Dedifferentiated amniotic fluid mesenchymal stem cell (primary cell): ENCODE data around the gene DSTN.
A peak's percentile ranks its signal among the peaks of the same experiment; 100 is the strongest.

Experiments
- DNase-seq: peaks from one replicate; pipeline ENCODE4 v3.0.0-alpha.2; 2016; ENCODE audit errors: extremely low spot score

The DSTN gene

DNA sequence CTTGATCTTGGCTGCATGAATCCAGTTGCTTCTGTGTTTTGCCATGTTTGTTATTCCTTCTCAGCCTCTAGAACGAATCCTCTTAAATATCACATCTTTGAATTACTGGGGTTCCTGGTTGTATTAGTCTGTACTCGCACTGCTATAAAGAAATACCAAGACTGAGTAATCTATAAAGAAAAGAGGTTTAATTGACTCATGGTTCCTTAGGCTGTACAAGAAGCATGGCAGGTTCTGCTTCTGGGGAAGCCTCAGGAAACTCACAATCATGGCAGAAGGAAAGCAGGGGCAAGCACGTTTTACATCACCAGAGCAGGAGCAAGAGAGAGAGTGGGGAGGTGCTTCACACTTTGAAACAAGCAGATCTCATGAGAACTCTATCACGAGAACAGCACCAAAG lies 20.7 kb upstream of the DSTN start:
- DNase-seq = no peak

DNA sequence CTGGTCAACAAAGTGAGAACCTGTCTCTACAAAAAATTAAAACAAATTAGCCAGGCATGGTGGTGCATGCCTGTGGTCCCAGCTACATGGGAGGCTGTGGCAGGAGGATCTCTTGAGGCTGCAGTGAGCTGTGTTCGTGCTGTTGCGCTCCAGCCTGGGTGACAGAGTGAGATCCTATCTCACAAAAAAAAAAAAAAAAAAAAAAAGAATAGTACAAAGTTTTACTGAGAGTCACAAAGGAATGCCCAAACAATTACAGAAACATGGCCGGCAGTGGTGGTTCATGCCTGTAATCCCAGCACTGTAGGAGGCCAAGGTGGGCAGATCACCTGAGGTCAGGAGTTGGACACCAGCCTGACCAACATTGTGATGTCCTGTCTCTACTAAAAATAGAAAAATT lies 14.8 kb upstream of the DSTN start:
- DNase-seq = no peak

DNA sequence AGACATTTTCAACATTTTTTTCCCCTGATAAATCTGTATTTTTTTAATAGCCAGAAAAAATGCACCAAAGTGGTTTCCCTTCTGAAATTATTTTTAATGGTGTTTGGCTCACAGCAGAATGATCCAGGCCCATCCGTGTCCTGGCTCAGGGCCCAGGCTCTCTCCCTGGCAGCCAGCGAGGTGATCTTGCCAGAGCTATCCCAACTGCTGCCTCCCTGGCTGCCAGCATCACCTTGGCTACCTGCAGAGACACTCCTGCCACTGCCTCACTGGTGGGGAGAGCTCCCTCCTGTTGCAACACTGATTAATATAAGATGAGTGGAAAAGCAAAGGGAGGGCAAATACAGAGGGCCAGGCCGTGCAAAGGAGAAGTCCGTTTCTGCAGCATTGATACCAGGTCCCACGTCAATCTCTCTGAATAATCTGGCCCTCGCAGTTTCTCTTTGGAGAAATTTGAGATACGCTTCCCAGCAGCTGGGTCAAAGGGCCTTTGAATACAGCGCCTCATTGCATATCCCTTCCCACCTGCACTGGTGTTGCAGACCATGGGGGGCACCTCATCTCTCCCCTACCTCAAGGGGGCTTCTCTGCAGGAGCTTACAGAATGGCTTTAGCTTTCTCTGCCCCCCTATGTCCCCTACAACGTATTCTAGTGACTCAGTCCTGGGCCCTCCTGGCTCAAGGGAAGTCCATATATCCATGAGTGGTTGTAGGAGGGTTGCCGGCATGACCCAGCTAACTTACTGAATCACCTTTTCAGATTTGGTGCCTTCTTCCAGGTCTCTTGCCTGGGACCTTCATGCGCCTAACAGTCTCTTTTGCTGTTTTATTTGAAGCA lies 12.8 kb upstream of the DSTN start:
- no peak for DNase-seq

DNA sequence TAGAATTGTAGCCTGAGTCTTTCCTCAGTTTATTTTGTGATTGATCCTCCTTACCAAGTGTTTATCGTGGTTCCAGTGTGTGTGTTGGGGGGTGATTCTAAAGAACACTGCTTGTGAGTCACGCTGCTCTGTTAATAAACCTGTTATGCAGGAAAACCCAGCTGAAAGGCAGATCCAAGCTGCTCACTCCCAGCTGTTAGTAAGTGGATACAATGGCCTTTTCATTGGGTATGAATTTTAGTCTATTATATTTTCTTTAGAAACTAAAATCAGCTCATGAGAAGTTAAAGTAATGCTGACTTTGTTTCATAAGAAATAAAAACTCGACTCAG lies 12.2 kb upstream of the DSTN start:
- DNase-seq = peak; percentile 42

DNA sequence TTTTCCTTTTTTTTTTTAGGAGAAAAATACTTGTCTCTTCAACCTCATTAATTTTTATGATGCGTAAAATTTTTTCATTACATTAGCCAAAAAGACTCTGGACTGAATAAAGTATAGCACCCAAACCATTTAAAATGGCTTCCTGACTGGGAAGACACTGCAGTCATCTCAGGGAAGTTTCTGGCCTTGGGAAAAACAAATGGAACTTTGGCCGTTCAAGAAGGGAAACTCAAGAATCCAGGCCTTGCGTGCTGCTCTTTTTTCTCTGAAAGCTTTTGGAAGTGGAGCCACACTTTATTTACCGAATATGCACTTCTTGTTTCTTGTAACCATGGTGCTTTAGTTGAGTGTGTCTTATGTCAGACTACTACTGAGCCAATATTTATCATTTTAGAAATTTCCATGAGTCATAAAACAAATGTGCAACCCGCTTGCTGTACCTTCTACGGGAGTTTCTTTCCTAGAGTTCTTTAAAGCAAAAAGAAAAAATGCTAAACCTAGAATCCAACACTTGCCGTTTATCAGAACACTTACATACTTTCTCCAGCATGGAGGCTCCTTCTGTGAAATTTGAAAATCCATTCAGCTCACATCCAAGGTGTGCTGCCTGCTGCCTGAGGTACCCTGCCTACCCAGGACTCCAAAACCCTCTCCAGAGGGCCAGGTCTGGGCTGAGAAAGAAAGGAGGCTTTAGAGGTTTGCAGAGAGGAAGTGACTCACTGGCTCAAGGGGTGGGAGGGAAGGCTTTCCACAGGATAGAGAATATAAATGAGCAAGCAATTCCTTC lies 11.5 kb upstream of the DSTN start:
- peak; percentile 85 for DNase-seq

DNA sequence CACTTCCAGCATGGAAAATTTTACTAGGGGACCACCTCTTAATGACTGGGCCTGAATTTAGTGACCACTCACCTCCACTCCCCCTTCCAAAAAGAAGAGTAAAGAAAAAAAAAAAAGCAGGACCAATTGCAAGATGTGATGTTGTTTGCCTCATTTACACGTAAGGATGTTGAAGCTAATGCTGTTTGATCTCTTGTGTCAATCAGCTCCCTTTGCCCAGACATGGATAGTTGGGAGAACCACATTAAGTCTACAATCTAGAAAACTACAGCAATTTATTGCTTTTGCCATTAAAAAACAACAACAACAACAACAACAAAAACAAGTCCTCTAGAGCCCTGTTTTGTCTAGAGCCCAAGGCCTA lies 11.0 kb upstream of the DSTN start:
- DNase-seq = no peak

DNA sequence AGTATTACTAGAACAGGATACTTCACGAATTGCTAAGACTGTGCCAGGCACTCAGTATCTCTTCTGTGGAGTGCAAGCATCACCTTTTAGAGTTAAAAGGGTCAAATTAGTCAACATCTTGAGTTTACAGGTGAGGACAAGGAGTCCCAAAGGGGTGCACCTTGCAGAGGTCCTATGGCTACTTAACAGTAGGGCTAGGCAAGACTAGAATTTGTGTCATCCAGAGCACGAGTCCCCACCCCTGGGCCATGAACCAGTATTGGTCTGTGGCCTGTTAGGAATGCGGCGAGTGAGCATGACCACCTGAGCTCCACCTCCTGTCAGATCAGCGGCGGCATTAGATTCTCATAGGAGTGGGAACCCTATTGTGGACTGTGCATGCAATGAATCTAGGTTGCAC lies 10.5 kb upstream of the DSTN start:
- no peak for DNase-seq

DNA sequence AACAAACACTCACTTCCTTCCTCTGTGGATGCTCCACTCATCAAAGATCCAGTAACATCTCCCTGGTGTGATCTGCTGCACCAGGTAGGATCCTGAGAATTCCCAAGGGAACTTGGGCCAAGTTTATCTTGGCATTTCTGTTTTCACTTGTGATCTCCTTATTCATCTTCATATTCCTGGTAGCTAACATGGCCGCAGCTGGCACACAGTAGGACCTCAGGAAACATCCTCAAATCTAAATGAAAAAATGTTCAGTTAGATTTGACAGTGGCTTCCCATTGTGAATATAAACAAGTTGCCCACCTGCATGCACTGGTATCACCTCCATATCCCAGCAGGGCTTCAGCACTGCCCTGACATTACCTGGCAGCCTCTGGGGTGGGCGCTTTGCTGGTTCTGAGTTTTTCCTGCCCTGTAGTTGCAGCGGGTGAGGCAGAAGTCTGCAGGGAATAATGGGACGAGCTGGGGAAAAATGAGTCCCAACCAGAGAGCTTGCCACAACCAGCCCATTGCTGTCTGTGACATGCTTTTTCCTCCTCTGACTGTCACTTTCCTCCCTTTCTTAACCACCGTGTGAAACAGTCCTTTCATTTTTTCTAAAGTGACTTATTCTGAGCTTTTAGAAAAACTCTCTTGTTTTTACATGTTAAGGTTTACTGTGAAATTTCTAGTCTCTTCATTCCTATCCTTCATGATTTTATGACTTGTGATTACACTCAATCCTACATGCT lies 9.4 kb upstream of the DSTN start:
- DNase-seq = no peak

DNA sequence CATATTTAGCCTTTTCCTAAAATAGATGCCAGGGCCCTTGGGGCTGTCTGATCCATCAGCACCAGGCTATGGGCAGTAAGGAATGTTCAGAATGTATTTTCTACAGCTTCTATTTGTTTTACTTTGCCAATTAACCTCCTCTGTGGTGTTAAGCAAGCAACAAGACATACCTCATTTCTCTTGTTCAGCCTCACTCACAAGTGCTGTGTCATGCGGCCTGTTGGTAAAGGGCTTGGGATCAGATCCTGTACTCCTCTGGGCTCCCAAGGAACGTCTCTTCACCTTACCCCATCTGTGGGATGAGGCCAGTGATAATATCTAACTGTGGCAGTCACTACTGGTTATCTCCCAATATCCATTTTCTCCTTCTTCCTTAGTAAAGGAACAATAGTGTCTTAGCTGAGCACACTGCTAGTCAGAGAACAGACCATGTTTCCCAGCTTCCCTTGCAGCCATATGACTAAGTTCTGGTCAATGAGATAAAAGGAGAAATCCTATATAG lies 7.0 kb upstream of the DSTN start:
- peak; percentile 67 for DNase-seq

DNA sequence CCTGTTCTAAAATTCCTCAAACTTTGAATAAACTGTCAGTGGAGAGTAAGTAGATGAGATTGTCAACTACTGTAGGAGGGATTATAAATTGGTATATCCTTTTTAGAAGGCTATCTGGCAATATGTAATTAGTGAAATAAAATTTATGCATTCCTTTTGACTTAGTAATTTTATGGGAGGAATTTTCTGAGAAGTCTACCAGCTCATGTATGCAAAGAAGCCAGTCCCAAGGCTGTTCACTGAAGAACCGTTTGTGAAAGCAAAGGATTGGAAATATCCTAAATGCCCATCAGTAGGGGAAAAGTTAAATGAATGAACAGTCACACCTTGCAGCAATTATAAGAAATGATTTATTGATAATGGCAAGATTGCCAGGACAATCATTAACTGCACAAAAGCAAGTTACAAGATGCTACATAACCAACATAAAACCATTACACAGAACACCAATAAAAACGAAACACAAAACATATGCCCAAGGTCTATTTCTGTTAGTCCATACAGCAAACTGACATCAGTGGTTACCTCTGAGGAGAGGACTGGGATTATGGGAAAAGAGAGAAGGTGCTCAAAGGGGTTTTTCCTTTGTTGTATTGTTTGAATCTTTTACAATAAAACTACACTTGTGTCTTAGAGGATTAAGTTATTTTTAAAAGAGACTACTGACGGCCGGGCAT lies 4.6 kb upstream of the DSTN start:
- no peak for DNase-seq

DNA sequence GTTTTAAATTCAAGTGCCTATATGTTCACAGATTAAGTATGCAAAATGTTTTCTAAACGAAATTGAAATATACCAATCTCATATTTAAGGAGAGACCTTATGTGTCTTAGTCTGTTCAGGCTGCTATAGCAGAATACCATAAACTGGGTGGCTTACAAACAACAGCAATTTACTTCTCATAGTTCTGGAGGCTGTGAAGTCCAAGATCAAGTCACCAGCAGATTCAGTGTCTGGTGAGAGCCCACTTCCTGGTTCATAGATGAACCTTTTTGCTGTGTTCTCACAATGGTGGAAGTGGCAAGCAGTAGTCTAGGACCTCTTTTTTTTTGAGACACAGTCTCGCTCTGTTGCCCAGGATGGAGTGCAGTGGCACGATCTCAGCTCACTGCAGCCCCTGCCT lies 3.5 kb upstream of the DSTN start:
- DNase-seq = no peak

DNA sequence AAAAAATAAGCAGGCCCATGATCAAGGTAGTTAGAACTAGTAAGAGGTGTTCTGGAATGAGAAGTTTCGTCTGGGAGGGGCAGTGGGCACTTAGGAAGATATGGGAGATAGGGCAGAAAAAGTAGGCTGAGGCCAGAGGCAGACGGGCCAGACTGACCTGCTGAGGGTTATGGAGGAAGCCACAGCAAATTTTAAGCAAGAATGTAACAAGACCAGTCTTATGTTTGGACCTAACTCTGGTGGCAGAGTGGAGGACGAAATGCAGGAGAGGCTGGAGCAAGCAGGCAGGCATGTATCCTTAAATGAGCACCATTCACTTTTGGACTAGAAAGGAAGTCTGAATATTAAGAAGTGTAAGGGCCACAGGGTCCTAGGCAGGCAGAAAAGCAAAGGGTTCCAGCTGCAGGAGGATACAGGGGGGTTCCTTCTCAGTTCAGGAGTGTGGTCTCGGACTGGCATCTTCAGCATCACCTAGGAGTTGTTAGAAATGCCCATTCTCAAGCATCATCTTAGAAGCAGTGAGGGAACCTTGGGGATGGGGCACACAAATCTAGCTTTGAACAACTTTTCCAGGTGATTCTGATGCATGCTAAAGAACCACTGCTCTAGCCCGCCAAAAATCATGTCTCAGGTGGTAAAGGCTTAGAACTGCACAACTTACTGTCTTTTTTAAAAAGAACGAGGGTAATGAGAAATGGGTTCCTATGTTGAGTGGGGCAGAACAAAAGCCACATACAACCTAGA lies 1.7 kb upstream of the DSTN start:
- no peak for DNase-seq

DNA sequence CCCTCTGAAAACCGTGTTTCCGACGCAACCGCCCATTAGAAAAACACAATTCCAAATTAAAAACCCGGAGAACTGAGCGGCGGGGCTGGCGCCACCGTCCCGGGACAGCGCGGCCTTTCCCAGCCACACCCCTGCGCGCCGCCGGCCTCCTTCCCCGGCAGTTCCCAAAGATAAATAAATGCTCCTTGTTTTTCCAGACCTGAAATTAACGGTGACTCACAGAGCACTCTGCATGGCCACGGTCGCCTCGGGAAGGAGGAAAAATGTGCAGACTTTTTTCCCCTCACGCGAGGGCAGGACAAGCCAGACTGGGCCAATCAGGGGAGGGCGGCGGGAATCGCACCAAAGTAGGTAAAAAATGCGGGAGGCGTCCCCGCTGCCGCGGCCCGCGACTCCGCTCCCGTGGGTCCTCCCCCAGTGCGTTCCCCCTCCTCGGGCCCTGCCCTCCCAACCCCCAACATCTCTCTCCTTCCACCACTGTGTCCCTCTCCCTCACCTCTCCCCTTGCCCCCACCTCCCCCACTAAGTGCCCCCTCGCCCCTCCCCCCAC lies 828 bp upstream of the DSTN start:
- peak; percentile 95 for DNase-seq

DNA sequence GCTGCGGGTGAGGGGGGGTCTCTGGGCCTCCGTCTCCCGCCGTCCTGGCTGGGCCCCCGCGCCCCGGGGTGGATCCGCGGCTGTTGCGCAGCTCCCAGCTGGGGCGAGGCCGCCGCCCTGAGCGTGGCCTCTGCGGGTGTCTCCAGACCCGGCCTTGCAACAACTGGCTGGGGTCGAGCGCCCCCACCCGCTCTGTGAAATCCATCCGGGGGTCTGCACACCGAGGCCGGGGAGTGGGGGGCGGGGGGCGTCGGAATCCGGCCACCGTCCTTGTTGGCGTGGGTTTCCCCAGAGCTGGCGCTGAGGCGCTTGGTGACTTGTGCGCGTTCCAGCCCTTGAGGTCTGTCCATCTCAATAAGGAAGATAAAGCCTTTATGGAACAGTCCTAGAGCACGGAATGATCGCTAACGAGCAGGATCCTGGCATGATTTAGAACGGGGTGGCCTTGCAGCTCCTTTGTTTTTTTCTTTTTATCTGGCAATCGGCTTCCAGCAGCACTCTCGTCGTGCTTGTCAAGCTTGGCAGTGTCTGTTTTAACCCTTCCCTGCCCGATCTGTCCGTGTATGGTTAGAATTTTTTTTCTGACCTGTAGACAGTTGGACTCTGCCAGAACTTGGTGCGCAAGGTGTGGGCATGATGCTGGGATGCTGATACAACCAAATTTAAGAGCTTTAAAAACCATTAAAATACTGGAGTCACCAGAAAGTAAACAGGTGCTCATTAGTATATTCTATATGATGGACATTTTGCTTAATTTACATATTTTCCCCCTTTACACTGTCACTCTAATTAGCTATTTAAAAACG lies 675 bp downstream of the DSTN start:
- DNase-seq = peak; percentile 39

DNA sequence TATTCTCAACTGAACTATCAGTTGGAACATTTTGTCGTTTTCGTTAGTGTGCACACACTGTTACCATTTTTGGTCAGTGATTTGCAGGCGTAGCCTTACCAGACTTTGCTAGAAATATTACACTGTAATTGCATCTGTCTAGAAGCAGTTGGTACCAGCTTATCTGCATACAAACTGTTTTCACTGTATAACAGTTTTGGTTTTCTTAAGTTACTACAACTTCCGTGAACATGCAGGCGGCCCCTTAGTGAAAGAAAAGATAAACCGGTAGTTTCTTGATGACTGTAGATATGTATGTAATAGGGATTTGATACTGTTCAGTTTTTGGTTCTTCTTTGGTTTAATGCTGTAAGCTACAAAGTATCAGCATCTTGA lies 1.3 kb downstream of the DSTN start:
- DNase-seq = peak; percentile 36

DNA sequence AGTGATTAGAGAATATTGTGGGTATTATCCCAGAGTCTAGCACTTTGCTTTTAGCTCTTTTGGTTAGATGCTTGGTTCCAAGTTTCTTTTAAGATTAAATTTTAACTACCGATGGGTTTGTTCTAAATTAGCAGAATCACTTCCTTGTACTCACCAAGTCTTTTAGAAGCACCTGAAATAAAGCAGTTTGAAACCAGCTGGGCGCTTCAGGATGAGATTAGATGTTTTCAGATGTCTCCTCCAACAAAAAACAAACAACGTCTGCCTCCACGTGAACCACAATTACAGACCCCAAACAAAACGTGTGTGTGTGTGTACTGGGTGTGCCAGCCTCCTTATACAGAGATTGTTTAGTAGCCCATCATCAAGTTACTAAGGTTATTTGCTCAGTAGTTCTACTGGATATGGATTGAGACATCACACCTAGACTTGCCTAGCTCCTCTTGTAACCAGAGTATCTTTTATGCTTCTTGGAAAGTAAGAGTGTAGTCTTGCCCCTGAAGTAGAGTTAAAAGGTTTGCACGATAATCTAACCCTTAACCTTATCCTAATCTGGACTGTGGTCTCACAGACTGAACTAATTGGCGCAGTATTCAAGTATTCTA lies 2.3 kb downstream of the DSTN start:
- DNase-seq = no peak

DNA sequence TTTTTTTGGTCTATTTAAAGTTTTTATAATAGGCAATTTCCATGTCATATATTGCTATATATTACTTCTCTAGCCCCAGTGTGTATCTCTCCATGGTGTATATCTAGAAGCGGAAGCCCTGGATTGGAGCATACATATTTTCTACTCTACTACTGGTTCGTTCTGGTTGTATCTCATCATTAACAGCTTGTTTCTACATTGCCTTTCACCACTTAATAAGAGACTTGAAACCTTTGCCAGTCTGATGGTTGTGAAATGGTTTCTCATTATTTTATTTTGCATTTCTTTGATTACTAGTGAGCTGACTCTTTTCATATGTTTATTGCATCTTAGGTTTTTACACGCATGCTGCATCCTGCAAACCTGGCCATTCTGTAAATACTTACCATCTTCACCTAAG lies 3.6 kb downstream of the DSTN start:
- no peak for DNase-seq

DNA sequence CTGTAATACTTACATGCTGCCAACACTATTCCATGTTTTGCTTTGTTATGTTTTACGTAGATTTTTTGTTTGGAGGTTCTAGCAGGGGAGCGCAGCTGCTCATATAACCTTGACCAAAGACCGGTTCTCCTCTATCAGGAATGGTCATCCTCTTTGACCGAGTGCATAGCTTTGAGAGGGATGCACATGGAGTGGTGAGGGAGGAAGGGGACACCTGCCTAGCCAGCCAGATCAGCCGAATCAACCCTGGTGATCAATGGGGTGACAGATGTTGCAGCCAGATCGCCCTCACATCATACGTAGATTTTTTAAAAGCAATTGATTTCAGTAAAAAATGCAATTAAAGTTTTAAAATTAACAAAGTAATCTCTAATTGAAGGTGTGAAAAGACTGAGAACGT lies 6.3 kb downstream of the DSTN start:
- DNase-seq = no peak

DNA sequence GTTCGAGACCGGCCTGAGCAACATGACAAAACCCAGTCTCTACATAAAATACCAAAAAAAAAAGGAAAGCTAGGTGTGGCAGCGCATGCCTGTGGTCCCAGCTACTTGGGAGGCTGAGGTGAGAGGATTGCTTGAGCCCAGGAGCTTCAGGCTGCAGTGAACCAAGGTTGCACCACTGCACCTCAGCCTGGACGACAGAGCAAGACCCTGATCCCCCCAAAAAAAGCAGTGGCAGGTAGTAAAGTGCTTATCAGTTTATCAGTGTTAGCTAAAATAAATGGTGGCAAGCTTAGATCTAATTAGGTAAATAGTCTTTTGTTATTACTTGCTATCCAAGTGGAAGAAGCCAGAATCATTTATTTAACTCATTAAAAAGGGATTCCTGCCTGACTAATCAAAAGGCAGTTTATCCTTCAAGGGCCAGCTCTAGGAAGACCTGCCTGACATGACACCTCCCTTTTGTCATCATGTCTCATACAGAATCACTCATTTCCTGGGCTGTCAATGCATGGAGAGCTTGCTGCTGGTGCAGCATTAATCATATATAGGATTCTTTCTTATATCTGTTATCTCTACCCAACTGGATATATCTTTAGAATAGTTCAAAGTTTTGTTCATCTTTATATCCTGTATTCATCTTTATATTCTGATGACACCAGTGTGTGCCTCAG lies 9.6 kb downstream of the DSTN start:
- no peak for DNase-seq
